NCI-H1092 treated with DMSO at 0.1 percent for 48 hours (cell line): ENCODE data around the gene WRAP73.

Experiments used
- DNase-seq: peaks from one replicate; lab custom pipeline; 2025; lab: John Stamatoyannopoulos, UW

WRAP73 gene

GRCh38 chr1:3611170-3612019 lies 38.5 kb downstream of the WRAP73 start, which contains the start of gene MEGF6:
MEGF6 (minus strand) TSS chr1:3611508; CDS start chr1:3611268, 240 bp downstream.
- DNase-seq, result peak; percentile 17

DNA sequence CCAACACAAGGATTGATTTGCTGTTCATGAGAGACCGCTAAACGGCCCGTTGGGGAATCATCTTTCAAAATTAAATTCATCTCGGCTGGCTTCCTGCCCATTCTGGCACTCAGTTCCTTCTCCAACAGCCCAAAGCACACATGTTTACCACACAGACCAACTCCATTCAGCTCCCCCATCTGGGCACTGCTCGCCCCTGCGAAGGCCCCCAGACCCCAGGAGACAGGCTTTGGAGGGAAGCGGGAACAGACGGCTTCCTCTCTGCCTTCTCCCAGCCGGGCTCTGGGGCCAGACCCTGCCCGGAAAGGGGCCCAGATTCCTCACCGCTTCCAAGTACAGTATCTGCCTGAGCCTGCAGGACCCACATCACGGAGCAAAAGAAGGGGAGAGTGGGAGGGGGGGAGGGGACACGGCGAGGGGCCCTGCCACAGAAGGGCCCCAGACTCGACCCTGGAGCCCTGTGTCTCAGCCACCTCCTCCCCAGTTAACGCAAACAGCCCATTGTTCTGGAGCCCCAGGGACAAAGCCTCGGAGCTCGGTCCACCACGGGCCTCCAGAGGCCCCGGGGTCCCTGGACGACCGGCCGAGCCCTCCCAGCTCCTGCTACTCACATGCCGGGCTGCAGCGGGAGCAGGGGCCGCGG lies 39.3 kb downstream of the WRAP73 start:
- no peak for DNase-seq

GRCh38 chr1:3609769-3610526 lies 40.0 kb downstream of the WRAP73 start:
- no peak for DNase-seq

DNA sequence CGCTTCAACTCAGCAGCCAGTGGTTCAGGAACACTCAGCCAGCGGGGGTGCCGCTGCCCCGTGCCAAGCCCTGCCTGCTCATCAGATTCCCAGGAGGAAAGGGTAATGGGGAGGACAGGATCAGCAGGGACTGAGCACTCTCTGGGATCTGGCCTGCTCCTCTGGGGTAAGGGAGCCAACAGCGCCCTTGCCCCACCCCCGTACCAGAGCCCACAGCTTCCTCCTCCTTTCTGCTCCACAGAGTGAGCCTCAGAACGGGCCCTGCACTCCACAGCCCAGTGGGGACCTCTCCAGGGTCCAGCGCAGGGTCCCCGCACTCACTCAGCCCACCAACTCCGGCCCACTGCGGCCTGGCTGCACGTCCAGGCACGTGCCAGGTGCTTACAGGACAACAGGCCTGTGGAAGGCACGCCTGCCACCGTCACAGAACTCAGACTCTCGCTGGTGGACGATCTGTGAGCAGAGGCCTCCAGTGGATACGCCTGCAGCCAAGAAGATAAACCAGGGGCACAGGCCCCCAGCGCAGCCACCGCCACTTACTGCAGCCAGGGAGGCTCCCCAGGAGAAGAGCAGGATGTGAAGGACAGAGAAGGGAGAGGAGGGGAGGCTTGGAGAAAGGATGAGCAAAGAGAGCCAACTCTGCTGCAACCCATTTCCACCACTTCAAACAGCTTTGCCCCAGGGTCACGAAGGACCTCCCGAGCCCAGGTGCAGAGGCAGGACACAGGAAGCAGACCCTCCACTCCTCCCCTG lies 40.7 kb downstream of the WRAP73 start:
- no peak for DNase-seq

DNA sequence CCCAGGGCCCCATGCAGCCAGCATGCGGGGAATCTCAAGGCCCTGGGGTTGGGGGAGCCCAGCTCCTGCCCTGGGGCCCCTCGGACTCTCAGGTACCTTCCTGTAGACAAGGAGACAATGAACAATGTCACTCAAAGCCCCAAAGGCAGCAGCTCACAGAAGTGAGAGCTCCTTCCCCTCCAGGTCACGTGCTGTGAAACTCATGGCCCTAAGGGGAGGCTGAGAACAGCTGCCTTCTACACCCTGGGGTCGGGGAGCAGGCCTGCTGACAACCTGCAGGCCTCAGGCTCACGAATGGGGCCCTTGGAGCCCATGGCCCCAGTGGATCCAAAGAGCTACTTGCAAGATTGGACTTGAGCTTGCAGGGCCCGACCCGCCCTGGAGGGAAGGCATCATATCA lies 41.7 kb downstream of the WRAP73 start:
- DNase-seq, result no peak

DNA sequence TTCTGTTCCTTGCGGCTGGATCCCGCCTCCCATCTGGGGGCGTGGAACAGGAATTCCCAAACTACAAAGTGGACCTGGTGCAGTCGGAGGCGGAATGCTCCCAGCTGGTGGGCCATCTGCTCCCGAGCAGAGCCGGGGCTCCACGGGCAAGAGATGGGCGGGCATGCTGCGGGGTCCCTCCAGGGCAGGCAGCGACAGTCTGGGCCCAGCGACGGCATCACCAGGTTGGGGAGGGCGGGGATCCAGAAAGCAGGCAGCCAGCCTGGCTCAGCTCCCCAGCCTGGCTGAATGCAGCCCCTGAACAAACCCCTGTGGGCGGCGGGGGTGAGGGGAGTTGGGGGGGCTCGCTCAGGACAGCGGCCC lies 42.2 kb downstream of the WRAP73 start:
- DNase-seq, result no peak

DNA sequence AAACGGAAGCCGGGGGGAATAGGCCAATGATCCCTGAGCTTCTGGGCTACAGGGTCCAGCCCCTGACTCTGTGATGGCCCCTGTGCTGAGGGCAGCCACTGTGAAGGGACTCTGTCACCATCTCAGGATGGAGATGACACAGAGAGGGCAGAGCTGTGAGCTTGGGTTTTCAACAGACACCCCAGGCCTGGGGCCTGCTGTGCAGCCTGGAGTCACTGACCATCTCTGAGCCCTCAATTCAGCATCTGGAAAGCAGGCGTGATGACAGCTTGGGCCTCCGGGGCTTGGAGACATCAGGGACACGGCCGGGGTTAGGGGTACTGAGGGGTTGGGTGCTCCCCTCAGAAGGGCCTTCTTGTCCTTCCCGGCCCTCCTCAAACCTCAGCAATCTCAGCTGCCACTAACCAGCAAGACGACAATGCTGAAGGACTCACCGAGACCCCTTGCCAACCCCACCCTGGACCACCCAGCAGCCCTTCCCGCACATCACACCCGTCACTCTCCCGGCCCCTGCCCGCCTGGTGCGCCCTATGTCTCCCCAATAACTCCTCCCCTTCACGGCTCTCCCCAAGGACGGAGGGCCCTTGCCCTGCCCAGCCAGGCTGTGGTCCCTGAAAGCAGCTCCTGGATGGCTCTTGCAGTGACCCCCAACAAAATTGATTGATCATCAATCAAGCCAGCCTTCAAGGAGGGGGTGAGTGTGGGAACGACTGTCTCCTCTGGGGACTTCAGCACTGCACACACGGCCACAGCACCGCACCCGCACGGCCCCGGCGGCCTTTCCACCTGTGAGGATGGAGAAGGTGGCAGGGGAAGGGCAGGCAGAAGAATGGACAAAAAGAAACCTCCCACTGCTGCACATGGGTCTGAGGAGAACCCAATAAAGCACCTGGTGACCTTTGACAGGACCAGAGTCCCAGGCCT lies 42.9 kb downstream of the WRAP73 start:
- no peak for DNase-seq

GRCh38 chr1:3604997-3605823 lies 44.7 kb downstream of the WRAP73 start:
- DNase-seq, result no peak

DNA sequence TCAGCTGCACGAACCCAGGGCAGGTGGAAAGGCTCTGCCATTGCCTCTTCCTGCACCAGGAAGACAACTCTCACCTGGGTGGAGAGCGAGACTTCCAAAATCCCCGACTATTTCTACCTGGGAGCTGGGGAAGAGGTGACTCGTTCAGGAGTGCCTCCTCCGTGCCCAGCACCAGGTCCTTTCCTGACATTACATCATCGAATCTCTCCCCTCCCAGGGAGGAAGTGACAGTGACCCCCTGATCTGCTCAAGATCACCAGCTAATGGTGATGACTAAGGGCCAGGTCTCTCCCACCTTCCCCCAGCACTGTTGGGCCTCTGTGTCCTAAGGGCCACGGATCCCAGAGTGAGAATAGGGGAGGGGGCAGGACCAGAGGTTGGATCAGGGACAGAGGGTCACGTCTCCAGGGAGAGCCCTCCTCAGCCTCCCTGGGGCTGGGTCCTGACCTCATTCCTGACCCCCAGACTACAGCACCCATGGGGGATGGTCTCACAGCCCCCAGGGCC lies 45.4 kb downstream of the WRAP73 start:
- no peak for DNase-seq

DNA sequence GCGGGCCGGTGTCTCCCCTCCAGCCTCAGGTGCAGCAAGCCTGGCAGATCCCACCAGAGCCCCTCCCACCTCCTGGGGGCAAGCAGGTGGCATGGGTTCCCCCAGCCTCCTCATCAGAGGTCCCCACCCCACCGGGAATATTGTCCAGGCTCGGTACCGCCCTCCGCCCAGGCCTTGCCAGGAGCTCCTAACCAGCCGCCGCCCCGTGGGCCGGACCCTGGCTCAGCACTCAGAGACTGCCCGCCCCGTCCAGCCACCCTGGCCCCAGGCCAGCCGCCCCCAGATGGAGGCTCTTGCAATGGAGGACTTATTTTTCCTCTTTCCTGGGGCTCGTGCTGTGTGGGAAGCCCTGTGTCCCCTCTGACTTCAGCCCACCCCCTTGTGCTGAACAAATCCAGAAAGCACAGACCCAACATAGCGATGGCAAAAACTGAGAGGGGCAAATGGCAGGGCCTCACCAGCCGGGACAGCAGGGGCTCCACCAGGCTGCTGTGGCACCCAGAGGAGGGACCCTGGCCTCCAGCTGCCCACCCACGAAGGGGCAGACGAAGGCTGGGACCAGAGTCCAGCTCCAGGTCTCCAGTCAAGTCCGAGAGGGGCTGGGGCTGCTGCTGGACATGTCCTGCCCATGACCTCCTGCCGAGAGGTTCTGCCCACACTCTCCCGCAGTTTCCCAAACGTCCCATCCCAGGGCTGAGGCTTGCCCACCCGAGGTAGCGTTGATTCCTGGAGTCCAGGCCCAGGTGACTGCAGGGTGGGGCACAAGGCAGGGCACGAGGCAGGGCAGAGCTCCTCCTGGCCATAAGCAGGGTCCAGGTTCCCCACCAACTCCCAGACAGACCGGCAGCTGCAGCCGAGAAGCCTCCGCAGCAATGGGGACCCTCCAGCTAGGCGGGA lies 46.1 kb downstream of the WRAP73 start:
- no peak for DNase-seq

DNA sequence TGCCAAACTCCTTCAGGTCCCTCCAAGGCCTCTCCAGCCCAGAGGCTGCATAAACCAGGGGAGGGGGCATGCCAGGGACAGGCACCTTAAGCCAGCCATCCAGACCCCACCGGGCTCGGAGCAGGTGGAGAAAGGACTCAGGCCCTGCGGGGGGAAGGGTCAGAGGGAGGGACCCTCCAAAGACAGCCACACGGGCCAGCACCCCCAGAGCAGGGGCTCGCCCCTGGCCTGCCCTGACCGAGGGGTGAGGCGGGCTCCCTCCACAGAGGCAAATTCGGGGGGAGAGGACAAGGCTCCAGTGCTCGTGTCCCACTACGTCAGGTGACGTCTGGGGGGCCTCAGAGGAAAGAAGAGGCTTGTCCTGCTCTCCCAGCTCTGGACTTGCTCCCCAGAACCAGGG lies 46.7 kb downstream of the WRAP73 start:
- DNase-seq, result no peak

DNA sequence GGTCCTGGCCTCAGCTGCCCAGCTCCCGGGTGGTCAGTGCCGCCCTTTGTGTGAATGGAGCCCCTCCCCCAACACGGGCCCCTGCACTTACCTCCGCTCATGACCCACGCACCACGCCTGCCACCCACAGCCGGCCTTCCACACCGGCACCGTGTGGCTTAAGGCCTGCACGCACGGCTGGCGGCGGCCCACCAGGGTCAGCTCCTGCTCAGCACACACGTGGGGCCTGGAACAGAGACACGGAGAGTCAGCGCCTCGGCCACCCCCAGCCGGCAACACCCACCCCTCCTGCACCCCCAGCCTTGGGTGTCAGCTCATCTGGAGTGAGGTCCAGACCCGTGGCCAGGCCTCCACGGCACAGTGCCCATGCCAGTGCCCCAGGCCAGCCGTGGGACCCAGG lies 47.5 kb downstream of the WRAP73 start:
- no peak for DNase-seq

DNA sequence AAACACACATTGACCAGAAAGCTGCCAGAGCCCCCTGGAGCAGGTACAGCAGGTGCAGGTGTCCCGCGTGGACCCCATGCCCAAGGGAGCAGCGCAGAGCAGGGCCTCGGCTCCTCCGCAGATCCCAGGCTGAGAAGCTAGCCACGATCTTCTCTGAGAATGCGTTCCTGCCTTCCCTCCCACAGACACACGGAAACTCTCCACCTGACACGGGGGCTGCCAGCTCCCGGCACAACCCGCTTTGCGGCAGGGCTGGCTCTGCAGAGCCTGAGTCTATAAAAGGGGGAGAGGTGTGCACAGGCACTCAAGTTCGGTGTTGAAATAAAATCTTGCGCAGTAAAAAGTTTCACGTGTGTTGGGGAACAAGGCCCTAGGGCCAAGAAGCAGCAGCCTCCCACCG lies 48.2 kb downstream of the WRAP73 start:
- no peak for DNase-seq

- no peak for DNase-seq
Measured at GRCh38 chr1:3600354-3600753, 49.5 kb downstream of the WRAP73 start.

- DNase-seq, result no peak
Measured at GRCh38 chr1:3599816-3600215, 50.1 kb downstream of the WRAP73 start.

DNA sequence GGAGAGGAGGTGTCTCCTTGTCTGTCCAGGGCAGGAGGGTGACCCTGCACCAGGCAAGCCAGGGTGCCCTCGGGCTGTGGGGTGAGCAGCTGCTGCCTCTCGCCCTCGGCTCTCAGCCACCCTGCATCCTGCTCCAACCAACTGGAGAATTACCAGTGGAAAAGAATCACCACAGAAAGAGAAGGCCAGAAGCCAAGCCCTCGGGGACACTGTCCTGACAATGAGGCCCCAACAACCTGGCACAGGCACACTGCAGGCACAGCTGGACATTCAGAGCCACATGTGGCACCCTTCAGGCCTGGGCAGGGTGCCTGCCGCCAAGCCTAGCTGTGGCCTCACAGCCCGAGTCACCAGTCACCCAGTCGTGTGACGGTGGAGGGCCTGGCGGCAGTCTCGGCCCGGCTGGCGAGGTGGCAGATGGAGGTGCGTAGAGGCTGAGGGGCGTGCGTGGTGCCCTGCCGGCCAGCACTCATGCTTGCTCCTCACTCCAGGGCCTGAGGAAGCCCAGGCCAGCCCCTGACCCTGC lies 50.6 kb downstream of the WRAP73 start:
- no peak for DNase-seq

GRCh38 chr1:3598522-3599285 lies 51.2 kb downstream of the WRAP73 start:
- no peak for DNase-seq

DNA sequence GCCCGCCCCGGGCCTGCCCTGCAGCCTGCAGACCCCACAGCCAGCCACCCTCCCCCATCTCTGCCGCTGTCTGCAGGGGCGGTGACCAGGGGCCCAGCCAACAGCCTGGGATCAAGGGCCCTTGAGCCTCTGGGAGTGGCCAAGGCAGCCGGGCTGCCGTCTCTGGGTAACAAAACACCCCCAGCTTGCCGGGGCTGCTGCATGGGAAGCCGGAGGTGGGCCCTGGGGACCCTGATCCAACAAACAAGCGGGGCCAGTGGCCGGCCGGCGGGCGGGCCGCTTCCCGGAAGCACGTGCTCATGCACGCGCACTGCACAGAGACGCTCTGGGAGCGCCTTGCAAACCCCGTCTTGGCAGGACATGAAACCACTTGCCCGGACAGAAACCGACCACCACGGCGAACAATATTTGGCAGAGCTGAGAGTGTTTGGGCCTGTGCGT lies 51.8 kb downstream of the WRAP73 start:
- DNase-seq, result peak; percentile 9
